HG03097 (cell line): ENCODE results near the gene AR.
A peak's percentile ranks its signal among the peaks of the same experiment; 100 is the strongest.

ENCODE experiments used
- ATAC-seq: cut with Tn5 transposase; IDR thresholded peaks from one replicate; pipeline ENCODE4 v1.9.1; 2021; ENCODE audit not compliant: unreplicated experiment, low FRiP score

The AR gene

DNA sequence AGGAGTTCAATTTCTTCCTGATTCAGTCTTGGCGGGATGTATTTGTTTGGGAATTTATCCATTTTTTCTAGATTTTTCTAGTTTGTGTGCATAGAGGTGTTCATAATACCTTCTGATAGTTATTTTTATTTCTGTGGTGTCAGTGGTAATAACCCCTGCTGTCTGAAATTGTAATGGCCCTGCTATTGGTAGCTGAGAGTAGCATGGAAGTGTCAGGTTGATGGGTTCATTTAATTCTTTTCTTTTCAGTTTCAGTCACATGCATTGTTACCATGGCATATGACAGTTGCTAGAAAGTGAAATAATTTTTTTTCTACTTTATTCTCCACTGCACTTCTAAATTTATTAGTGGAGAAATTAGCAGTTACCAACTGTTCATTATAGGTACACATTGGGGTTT is 20.7 kb downstream of the AR start:
- ATAC-seq: no peak

DNA sequence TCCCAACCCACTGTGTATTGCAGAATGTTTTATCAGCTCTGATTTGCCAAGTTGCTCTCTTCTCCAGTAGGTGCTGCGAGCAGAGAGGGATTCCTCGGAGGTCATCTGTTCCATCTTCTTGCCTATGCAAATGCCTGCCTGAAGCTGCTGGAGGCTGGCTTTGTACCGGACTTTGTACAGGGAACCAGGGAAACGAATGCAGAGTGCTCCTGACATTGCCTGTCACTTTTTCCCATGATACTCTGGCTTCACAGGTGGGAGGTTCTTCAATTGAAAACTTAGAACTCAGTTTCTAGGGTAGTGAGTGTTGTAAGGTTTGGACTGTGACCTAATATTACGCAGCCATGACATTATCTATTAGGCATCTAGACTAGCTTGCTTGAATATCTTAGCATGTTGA is 24.9 kb downstream of the AR start:
- ATAC-seq: no peak

DNA sequence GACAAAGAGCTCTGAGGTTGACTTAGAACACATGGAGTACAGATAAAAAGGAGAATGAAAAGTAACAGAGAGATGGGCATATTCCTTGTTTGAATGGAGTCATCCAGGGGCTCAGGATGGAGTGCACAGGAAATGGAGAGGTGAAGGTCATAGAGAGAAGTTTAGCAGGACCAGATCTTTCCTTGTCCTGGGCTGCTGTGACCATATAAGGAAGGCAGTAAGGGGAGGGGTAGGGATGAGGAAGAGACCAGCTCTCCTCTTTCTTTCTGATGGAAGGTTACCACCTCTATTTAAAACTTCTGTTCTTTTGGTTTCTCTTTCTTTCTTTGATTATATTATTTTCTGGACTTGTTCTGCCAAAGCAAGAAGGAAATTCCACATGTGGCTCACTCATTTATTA is 27.0 kb downstream of the AR start:
- ATAC-seq: no peak

DNA sequence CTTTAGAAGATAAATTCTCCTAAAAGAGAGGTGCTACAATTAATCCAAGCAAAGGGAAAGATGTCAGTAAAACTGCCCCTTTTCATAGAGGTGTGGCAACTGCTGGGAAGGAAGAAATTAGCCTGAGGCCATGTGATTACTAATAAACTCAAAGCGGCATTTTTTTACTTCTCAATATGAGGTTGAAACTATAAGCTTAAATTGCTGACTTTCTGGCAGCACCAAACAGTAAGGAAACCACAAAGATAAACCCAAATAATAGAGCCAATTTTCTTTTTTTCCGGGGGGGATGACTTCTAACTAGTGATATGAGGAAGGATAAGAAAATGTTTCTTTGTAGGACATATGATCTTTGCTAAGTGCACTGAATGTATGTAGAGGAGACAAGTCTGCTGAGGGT is 30.9 kb downstream of the AR start:
- ATAC-seq: no peak

DNA sequence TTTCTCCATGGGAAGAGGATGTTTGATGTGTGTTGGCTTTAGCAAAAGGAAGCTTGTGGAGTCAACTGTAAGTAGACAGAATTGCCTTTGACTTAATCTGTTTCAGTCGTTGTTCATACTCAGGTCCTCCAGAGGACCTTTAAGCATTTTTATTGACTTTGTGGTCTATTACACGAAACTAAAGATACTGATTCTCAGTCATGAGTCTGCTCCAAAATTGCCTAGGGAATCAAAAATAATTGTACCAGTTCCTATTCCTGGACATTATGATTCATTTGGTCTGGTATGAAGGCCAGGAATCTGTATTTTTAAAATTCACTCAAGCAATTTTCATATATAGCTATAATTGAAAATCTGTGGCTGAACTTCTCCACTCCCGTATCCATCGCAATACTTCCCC is 38.6 kb downstream of the AR start:
- ATAC-seq: no peak

DNA sequence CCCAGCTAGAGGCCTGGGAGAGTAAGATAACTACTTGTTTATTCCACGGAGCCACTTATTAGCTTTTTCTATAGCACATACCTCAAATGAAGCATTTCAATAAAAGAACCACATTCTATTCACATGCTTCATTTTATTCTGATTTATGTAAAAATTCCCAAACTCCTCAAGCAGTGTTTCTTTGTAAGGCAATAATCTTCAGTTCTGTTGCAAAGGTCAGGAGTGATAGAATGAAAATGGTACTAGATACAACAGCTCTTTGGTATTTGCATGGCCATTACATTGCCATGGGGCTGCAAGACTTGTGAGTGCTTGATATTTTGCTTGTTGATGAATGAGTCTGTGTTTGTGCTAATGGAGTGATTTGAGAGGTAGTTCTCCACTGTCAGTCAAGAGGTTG is 39.4 kb downstream of the AR start:
- ATAC-seq: no peak

DNA sequence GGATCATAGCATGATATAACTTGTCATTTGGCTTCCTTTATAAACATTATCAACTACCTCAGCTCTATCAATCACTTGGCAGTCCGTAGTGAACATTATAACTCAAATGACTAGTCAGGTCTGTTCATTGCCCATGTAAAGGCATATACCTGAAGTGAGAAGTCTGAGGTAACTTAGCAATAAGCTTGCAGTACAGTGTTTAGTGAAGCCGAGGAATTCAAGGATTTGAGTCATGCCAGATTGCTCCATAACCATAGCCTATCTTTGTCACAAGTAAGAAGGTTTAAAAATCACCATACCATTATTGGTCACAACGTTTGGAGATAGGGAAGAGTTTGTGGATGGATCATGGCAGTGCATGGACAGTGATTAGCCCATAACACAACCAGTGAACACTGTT is 41.6 kb downstream of the AR start:
- no peak for ATAC-seq

DNA sequence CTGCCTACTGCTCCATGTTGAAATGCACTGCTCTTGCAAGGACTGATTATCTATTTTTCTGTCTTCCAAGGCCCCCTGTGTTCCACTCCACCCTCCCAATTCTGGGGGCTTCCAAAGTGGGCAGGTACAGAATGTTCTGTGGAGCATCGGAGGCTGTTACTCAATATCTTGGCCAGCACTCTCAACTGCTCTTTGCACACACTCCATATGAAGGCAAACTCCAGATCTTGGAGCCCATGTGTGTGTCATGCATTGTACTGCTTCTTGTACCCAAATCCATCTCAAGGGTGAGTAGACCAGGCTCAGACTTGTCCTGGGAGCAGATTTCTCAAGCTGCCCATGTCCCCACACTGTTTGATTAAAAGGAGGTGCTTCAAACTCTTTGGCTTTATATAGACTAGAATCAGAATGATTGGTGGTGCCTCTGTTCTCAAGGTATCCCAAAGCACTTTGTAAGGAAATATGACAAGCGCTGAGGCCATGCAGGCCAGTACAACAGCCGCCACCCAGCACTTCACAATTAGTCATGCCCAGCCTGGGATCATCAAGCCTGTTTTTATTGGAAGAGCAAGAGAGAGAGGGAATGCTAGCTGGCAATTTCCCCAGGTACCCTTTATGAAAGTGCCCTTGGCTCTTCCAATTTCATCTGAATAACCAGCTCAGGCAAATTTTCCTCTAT is 44.3 kb downstream of the AR start:
- no peak for ATAC-seq

DNA sequence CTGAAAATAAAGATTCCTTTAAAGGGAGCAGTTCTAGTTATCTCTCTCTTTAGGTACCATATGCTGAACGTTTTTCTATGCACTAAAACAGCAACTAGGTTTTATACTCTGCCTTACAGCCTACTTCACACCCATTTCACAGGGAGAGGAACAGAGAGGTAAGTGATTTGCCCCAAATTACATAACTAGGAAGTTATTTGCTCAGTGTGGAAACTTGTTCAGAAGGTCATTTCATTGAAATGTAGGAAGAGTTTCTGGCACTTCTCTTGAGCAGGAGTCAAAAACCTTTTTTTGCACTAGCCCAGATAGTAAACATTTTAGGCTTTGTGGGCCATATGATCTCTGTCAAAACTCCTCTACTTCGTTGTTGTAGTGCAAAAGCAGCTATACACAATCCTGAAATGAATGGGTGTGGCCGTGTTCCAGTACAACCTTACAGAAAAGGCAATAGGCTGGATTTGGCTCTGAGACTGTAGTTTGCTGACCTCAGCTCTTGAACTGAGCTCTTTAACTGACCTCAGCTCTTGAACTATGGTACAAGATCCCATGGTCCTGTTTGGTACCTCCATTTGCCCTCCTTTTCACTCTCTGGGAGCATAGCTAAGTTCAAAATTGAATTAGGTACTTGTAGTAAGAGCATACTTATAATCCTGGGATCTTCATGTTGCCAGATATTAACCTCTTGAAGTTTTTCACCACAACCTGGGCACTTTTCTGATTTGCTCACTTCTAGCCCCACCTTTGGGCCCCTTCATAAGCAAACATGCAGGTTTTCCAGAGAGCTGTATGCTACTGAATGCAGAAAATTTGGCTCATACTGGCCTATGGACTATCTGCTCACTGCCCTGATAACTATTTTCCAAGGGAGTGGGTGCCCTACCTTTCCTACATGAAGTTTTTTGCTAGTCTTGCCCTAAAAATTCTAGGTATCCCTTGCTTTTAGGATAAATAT is 53.3 kb downstream of the AR start:
- no peak for ATAC-seq

DNA sequence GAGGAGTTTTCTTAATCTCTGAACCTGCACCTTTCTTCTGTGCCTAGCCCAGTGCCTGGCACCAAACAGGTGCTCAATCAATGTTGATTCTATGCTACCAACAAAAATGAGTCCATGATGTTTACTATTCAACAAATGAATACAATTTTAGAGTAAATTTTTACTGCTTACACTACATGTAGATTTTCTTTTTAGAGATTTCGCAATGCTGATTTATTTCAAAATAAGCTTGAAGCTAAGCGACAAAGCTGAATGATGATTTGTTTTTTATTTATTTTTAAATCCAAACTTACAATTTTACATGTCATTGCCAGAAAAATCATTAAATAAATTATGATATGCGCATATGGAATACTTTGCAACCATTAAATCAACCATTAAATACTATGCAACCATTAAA is 55.7 kb downstream of the AR start:
- no peak for ATAC-seq

DNA sequence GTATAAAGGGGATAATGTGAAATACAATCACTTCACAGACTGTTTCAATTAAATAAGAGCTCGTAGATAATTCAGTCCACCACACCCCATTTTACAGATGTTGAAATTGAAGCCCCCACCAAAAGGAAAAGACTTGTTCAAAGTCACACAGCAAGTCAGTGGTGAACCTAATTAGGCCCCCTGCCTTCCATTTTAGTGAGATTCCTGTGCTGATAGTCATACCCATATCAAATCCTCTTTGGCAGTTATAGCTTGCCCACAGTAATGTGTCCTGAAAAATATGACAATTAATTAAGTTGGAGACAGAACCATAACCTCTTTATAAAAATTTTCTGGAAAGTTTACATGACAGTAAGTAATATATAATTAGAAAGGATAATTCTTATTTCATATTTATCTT is 58.0 kb downstream of the AR start:
- ATAC-seq: no peak

DNA sequence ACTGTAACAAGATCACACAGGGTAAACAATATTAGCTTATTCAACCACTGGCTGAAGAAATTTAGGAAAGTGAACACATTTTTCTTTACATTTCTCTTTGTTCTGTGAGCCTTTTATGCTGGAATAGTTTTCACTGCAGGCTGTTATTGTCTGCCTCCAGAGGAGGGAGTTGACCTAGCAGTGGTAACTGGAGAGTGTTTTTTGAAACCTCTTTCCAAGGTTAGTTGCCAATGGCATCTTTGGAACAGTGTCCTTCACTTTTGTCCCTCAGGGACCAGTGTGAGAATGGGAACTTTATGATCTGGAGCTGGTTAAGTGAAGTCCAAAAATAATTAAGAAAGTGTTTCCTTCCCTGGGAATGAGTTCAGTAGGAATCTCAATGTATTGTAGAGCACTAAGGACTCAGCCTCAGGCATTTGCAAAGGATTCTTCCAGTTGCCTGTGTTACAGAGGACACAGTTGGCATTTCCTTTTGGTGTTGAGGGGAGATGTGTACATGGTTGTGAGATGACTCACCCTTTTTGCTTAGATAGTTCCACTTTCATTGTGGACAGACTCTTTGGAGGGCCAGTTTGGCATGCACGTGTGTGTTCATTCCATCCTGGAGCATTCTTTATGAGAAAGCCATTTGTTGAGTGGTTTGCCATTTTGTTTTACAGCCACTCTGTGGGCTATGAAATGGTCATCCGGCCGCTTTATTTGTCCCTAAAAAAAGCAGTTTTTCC is 61.3 kb downstream of the AR start:
- peak; percentile 93 for ATAC-seq

DNA sequence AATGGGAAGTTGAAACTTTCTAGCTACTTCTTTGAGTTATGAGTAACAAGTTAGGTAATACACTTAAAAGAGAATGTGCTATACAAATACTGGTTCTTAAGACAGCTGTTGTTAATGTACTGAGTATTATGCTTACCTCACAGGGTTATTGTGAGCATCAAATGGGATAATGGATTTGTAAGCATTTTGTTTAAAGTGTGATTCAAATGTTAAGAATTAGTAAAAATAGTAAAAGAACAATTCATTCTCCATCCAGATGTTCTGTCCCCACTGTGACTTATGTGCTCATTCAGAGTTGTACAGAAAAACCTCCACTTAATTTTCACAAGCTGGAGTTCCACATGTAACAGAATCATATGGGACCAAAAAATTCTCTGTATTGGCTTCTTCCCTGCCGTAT is 63.6 kb downstream of the AR start:
- no peak for ATAC-seq

DNA sequence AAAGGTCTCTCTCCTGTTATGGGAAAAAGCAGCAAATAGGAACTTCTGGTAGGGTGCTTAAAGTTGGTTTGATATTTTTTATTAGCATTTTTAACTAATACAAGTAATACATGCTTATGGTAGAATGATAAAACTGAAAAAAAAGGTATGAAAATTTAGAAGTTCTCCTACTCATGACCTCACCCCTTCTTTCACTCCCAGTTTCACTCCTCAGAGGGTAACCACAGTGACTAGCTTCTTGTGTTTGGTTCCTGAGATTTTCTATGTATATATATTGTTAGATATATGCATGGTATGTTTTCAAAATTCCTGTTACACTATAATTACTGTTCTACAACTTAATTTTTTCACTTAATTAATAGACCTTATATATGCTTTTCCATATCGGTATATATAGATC is 66.5 kb downstream of the AR start:
- no peak for ATAC-seq

DNA sequence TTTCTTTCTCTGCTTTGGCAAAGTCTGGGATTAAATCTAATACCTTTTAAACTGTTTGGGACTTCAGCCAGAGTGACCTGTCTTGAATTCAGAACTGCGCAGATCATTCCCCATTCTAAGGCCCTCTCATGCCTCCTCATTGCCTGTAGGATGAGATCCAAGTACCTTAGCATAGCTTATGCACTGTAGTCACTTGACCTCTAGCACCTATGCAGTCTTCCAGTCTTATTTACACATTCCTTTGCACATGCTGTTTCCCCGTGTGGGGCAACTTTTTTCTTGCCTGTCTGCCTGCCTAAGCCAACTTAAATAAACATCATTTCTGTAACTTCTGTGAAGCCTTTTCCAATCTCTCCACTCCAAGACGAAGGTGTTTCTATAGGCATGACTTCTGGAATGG is 68.4 kb downstream of the AR start:
- no peak for ATAC-seq

DNA sequence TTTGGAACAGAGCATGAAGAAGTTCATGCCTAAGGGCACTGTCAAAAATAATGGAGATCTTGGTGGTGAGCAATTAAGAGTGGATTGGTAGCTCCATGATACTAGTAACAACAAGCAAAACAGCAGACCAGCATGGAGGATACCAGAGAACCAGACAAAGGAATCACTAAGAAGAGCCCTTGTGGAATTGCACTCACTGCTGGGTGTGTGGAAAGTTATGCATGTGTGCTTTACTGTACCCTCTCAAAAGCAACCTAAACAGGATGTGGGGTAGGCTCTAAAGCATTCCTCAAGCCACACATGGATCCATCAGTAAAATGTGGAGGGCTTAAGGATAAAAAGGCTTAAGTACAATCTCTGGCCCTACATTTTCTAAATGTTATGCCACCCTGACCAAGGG is 69.5 kb downstream of the AR start:
- ATAC-seq: no peak

DNA sequence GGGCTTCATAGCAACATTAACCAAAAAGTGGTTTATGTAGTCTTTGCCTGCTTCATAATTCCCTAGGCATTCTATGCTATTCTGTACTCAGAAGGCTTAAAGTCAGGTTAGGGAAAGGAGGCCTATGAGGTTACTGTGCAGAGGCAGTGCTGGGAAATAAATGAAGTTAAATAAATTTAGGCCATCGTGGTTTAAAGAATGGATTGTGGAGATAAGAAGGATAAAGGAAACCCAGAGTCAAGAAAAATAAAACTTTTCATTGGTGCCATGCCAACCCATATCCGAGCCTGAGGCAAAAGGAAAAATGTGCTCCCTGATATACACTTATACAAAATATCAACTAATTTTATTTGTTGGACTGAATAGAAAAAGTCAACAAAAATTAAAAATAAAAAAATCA is 70.2 kb downstream of the AR start:
- no peak for ATAC-seq

DNA sequence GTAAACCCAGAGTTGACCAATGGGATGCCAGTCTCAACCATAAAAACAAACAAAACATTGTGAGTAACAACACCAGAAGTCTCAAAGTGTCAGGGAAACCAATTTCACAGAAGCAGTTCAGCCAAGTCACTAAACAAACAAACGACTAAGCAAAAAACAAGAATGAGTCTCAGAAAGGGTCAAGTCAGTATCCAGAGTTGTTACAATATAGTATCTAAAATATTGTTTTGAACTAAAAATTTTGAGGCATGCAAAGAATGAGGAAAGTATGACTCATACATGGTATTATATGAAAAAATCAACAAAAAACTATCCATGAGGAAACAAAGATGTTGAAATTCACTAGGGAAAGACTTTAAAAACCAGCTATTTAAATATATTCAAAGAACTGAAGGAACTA is 70.6 kb downstream of the AR start:
- ATAC-seq: no peak

DNA sequence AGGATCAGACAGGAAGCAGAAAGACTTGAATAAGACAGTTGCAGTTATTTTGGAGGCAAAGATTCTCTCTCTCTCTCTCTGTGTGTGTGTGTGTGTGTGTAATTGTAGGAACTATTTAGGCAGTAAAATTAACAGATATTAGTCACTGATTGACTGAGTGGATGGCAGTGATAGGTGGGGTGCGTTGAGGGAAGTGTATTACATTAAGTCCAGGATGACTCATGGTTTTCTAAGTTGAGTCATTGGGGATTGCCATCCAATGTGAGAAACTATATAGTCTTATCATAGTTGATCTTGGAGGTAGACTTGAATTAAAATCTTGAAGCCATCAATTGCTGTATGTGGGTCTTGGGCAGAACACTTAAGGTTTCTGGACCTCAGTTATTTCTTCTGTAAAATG is 75.4 kb downstream of the AR start:
- peak; percentile 85 for ATAC-seq

DNA sequence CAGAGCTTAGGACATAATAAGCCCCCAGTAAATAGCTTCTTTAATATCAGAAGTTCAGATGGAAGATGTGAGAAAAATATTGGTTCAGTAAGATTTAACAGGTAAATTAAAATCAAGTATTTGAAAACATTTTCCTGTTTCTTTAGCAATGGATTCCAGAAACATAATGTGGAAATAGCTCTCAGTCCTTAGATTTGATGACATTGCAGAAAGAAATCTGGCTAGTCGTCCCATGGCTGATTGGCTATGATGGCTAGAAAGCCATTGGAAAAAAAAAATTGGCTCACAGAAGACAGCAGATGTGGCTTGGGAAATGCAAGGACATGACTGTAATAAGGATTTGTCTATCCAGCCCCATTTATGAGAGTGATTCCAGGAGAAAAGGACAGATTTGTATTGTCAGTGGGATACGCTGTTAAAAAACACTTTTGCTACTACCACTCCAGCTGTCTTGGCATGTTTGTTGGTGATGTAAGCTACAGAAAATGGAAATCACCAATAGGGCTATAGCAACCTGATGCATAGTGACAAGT is 78.3 kb downstream of the AR start:
- no peak for ATAC-seq

DNA sequence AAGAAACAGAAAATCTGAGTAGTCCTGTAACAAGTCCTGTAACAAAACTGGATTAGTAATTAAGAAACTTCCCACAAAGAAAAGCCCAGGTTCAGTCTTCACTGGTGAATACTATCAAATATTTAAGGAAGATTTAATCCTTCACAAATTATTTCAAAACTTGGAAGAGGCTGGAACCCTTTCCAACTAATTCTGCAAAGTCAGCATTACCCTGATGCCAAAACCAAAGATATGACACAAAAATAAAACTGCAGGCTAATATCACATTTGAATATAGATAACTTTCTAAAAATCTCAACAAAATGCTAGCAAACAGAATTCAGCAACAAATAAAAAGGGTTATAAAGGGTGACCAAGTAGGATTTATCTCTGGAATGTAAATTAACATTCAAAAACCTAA is 80.5 kb downstream of the AR start:
- no peak for ATAC-seq
